GM19455 (cell line): ENCODE measurements around the gene TRMO.

Experiments
- ATAC-seq: cut with Tn5 transposase; IDR thresholded peaks from one replicate; pipeline ENCODE4 v1.9.1; 2021; ENCODE audit not compliant: unreplicated experiment

The TRMO gene

DNA sequence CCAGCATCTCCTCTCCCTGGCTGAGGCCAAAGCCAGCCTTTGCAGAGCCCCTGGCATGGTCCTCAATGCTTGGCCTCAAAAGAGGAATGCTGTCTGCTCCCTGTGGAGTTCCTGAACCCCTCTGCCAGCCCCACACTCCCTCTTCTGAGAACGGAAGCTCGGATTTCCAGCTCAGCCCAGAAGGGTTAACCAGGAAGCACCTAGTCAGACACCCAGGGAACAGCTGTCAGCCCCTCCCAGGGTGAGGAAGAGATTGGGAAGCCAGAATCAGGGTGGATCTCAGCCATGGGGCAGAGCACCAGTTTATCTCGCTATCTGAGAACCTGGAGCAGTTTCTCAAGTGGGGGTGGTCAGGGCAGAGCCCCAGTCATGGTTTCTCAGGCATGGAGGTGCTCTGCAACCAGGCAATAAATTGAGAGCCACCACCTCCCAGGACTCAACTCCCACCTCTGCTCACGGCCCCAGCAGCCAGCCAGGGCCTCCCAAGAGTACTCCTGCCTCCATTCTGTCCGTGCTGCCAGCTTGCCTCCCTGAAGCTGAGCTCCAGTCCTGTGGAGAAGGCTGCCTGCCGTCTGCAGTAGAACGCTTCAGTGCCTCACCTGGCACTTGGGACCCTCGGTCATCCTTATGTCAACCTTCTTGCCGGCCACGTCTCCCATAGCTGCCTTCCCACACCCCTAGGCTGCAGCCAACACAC, 61.7 kb downstream of the TRMO start:
- ATAC-seq: no peak

DNA sequence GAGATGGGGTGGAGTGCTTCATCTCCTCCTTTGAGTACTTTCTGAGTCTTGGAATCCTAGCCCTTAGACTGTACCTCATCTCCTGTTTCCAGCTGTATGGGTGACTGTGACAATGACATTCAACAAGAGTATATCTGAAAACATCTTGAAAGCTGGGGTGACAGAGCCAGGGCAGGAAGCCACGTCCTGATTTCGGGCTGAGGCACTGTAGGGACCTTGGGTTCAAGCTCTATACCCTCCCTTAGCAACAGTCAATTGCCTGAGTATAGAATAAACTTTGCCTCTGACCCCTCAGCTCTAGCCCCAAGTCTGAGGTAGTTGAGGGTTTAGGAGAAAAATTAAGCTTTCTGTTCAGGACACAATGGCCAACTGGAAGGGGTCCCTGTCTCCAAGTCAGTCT, 63.0 kb downstream of the TRMO start:
- ATAC-seq: no peak

GRCh38 chr9:97858826-97859225, 63.5 kb downstream of the TRMO start:
- no peak for ATAC-seq

DNA sequence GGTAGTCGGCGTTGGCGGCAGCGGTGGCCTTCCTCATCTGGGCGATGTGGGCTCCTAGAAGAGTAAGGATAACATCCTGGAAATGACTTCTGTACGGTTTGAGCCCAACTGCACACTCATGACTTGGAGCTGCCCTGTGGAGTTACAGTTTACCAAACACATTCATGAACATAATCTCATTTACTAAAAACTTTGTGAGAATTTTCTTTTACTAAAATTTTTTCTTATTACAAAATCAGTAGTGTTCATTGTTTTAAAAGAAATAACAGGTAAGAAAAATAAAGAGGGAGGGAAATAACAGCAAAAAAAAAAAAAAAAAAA, 63.9 kb downstream of the TRMO start:
- no peak for ATAC-seq

DNA sequence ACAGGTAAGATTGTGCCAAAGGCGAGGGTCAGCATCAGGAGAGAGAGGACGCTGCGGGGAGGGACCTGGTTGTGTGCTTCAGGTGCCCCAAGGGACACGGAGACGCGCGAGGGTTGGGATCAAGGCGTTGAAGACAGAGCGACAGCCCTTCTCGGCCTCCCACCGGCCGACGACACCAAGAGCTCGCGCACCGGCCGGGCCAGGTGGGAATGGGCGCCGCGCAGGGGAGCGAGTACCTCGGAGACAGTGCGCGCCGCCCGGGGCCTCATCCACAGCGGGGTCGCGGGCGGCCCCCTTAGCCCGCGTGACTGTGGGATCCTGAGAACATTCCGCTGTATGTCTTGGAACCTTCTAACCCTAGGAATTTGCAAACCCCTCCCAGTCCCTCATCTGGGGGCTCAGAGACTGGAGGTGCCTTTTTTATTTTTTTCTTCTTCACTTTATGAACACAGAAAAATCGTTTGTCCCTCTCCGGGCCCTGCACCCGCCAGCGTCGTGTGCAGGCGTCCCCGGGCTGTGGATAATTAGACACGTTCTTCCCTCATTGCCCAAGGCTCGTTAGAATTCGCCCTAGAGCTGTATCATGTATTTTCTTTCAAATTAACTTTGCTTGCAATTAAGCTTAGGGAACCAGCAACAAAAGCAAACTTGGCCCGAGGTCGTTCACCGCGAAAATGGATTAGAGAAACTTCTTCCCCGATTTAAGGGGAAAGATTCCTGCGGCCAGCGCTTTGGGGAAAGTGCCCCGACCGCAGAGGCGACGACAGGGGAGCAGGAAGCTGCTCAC, 64.5 kb downstream of the TRMO start:
- no peak for ATAC-seq

DNA sequence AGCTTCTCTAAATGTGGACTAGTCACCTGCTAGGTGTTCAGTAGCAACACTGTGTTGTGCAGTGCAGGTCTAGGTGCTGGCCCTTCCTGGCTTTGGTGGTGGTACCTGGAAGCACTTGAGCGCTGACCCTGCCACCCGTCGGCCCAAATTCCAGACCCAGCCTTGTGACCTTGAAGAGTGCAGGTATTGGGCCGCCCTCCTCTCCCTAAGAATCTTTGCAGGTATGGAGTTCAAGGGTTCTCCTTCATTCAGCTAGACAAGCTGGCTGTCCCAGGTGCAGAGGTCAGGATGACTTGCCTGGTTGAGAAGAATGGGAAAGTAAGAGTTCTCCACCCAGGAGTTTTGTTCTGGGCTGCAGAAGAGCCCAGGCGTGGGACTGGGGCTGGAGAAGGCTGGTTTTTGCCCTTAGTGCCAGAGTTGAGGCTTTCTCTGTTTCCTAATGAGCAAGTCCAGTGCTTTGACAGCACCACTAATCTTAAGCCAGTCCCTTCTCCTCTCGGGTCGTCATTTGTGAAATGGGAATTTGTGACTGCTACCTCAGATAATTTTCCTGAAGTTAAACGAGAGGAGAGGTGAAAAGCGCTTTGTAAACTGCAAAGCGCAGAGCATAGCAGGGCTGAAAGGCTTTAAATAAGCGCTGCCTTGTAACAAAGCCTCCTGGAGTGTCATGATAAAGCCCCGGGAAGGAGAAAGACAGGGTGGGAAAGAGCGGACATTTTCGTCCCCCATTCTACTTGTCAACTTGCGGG, 65.3 kb downstream of the TRMO start:
- no peak for ATAC-seq

DNA sequence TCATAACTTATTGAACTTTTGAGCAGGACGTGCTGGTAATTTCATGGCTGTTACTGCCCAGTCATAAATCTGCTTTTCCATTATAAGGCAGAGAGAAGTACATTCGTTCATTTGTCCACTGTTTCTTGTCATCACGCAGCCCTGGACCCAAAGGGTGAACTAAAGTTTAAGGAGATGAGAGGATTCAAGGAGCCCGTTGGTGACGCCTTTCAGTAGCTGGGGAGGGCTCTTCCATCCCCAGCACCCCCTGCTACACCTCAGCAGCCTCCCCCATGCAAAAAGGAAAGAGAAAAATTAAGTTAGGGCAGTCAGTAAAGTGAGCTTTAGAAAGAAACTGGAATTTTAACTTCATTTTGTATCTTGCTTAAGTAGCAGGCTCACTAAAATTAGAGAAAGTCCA, 66.4 kb downstream of the TRMO start:
- ATAC-seq: no peak

GRCh38 chr9:97855486-97855875, 66.8 kb downstream of the TRMO start:
- no peak for ATAC-seq

GRCh38 chr9:97854696-97855485, 67.4 kb downstream of the TRMO start:
- ATAC-seq: no peak
